Smooth muscle cell (in vitro differentiated cells): ENCODE results near the gene GATD1. TPM values are rescaled to one million over a fixed set of nuclear protein-coding genes. Genes with fewer than 3 reads are reported as not detected.
A peak's percentile ranks its signal among the peaks of the same experiment; 100 is the strongest.

Source experiments
- DNase-seq: peaks from one replicate; lab custom pipeline; 2025; ENCODE audit not compliant: unreplicated experiment; lab: John Stamatoyannopoulos, UW
- H2AFZ ChIP-seq: fragments of 200-600 bp; sonication (generic); 2 replicates; pipeline ENCODE4 v1.6.0; 2016; ENCODE audit warnings: antibody characterized with exemption, low read depth, mild to moderate bottlenecking
- H3F3A ChIP-seq: fragments of 200-600 bp; sonication (generic); 2 replicates; pipeline ENCODE4 v1.6.0; 2017; ENCODE audit warnings: antibody characterized with exemption, low read depth
- H3K27ac ChIP-seq: fragments of 200-600 bp; sonication (generic); 2 replicates; pipeline ENCODE4 v1.5.1; 2016; ENCODE audit warnings: low read depth, mild to moderate bottlenecking
- H3K27me3 ChIP-seq: fragments of 200-600 bp; sonication (generic); 2 replicates; pipeline ENCODE4 v1.6.1; 2016; ENCODE audit warnings: low read depth, mild to moderate bottlenecking
- H3K36me3 ChIP-seq: fragments of 200-600 bp; sonication (generic); 2 replicates; pipeline ENCODE4 v1.5.1; 2016; ENCODE audit warnings: low read depth
- H3K4me1 ChIP-seq: fragments of 200-600 bp; sonication (generic); 2 replicates; pipeline ENCODE4 v1.5.1; 2016; ENCODE audit warnings: low read depth
- H3K4me2 ChIP-seq: fragments of 200-600 bp; sonication (generic); 2 replicates; pipeline ENCODE4 v1.6.0; 2016; ENCODE audit warnings: mild to moderate bottlenecking
- H3K4me3 ChIP-seq: fragments of 200-600 bp; sonication (generic); 2 replicates; pipeline ENCODE4 v1.5.1; 2016; ENCODE audit warnings: mild to moderate bottlenecking
- H3K79me2 ChIP-seq: fragments of 200-600 bp; sonication (generic); 2 replicates; pipeline ENCODE4 v1.6.0; 2016; ENCODE audit warnings: low read depth, mild to moderate bottlenecking
- H3K9ac ChIP-seq: fragments of 200-600 bp; sonication (generic); 2 replicates; pipeline ENCODE4 v1.6.0; 2016; ENCODE audit warnings: low read depth
- H3K9me3 ChIP-seq: fragments of 200-600 bp; sonication (generic); replicated peaks from 2 replicates; pipeline ENCODE4 v1.5.1; 2016; ENCODE audit warnings: low read depth
- H4K20me1 ChIP-seq: fragments of 200-600 bp; sonication (generic); 2 replicates; pipeline ENCODE4 v1.6.0; 2016; ENCODE audit warnings: low read depth
- WGBS: methylation state at CpG from one replicate; pipeline ENCODE4 v1.1.7; 2016; ENCODE audit warnings: low lambda C conversion rate; 5-methylcytosine and 5-hydroxymethylcytosine counted together
- polyA plus RNA-seq: library from polyadenylated mRNA; unstranded; fragments of >200 nt; fragmentation: Nextera tagmentation; extraction: Ambion mirVana; gene quantifications from 2 replicates; pipeline ENCODE4 v1.2.1, GENCODE V29; 2016
- total RNA-seq: library from RNA; depleted of rRNA; stranded (reverse); fragments of >200 nt; gene quantifications from 2 replicates; pipeline ENCODE4 v1.2.3, GENCODE V29; 2014
- TF ChIP-seq, protein P1 (sequence below): fragments of 200-600 bp; sonication (generic); IDR thresholded peaks from 2 replicates; pipeline ENCODE4 v1.5.1; 2017; ENCODE audit warnings: borderline replicate concordance, mild to moderate bottlenecking, antibody characterized with exemption; ENCODE audit not compliant: insufficient read depth, poor library complexity, severe bottlenecking

Gene GATD1
- total and polyA plus RNA-seq, 2 experiments from 2014 or later = 11.7 to 12.9 TPM

DNA sequence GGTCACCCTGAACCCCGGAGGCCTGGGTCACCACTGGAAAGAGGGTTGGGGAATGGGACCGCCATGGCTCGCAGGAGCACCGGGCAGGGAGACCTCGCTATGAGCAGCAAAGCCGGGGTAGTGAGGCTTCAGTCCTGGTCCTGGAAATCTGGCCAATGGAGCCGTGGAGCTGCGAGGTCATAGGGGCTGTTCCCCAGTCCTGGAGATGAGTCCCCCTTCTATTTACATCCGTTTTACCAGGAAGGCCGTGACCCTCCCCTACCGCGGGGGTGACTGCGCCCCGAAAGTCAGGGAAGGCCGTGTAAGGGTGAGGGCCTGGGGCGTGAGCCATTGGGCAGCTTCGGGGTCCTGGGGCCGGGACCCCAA is 27.3 kb upstream of the GATD1 start:
- Histone ChIP-seq H3K36me3 (no peaks in the 10 kb centered on the region), H3K9me3 (no peaks in the 10 kb centered on the region), H2AFZ (no peak overlapping the region), H4K20me1 (no peaks in the 10 kb centered on the region), H3K4me1 (peaks cover 16% of the 10 kb centered on the region), H3K27me3 (no peaks in the 10 kb centered on the region), H3F3A (no peaks in the 10 kb centered on the region), H3K9ac (no peak overlapping the region), H3K4me3 (peak overlapping the region; percentile 76), H3K79me2 (peaks cover 16% of the 10 kb centered on the region), H3K4me2 (peak overlapping the region; percentile 98), H3K27ac (no peak overlapping the region)
- TF ChIP-seq, protein P1, sequence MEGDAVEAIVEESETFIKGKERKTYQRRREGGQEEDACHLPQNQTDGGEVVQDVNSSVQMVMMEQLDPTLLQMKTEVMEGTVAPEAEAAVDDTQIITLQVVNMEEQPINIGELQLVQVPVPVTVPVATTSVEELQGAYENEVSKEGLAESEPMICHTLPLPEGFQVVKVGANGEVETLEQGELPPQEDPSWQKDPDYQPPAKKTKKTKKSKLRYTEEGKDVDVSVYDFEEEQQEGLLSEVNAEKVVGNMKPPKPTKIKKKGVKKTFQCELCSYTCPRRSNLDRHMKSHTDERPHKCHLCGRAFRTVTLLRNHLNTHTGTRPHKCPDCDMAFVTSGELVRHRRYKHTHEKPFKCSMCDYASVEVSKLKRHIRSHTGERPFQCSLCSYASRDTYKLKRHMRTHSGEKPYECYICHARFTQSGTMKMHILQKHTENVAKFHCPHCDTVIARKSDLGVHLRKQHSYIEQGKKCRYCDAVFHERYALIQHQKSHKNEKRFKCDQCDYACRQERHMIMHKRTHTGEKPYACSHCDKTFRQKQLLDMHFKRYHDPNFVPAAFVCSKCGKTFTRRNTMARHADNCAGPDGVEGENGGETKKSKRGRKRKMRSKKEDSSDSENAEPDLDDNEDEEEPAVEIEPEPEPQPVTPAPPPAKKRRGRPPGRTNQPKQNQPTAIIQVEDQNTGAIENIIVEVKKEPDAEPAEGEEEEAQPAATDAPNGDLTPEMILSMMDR = no peak
- DNase-seq = no peak
- 44% methylated on average over 16 of the region's 18 CpGs for WGBS

DNA sequence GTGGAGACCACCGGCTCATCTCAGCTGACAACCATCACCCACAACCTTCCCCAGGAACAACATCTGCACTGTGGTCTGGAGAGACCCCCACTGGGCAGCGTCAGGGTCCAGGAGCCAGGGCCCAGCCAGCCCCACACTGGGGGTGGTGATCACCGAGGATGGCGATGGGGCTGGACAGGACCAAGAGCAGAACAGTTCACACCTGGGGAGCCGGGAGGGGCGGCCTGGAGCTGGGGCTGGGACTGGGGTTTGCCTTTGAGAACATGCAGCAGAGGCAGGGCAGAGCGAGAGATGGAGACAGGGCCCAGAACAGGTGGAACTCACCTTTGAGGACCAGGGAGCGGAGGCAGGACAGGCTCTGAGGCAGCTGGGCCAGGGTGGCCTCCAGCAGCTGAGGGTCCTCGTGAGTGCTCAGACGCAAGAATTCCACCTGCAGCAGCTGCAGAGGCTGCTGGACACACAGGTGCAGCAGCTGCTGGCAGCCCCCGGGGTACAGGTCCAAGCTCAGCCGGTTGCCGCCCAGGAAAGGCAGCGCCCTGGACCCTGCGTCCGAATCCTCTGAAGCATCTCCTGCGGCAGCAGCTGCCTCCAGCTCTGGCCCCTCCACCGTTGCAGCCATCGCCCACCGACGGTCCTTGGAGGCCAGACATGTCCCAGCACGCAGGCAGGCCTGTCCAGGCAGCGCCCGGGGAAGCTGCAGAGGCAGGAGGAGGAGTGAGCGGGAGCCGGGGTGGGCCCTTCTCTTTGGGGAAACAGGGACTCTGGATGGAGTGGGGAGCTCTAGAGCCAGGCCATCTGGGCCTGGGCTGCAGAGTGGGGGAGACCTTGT is 26.7 kb upstream of the GATD1 start:
- no peak overlapping the region for H2AFZ ChIP-seq
- H3K9me3 ChIP-seq = no peaks in the 10 kb centered on the region
- H3K4me2 ChIP-seq = peak overlapping the region; percentile 98
- peak overlapping the region; percentile 76 for H3K4me3 ChIP-seq
- no peaks in the 10 kb centered on the region for H4K20me1 ChIP-seq
- H3K79me2 ChIP-seq = peaks cover 16% of the 10 kb centered on the region
- H3K9ac ChIP-seq = no peak overlapping the region
- H3K27ac ChIP-seq = no peak overlapping the region
- no peak for DNase-seq
- no peaks in the 10 kb centered on the region for H3K36me3 ChIP-seq
- H3F3A ChIP-seq = no peaks in the 10 kb centered on the region
- 77% methylated on average over 26 of the region's 26 CpGs for WGBS
- no peaks in the 10 kb centered on the region for H3K27me3 ChIP-seq
- TF ChIP-seq, protein P1 = no peak
- peaks cover 16% of the 10 kb centered on the region for H3K4me1 ChIP-seq

DNA sequence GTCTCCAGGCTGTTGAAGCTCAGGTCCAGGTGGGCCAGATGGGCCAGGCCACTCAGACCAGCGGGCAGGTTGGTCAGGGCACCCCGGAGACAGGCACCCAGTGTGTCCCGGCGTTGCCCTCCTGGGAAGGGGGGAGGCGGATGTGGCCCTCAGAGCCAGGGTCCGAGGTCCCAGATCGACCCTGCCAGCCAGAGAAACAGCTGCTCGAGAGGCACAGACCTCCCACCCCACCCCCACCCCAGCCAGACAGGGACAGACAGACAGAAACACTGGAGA is 26.1 kb upstream of the GATD1 start:
- Histone ChIP-seq H3K9ac (no peak overlapping the region), H2AFZ (no peak overlapping the region), H3K4me3 (no peak overlapping the region)

More for the DNA sequence above, 26.1 kb upstream of the GATD1 start:
- 98% methylated on average over 8 of the region's 8 CpGs for WGBS
- H3K4me1 ChIP-seq = peaks cover 12% of the 10 kb centered on the region
- H3K27me3 ChIP-seq = no peaks in the 10 kb centered on the region
- H3K27ac ChIP-seq = no peak overlapping the region
- H3K9me3 ChIP-seq = no peaks in the 10 kb centered on the region
- H3K4me2 ChIP-seq = peak overlapping the region; percentile 98
- H3K36me3 ChIP-seq = no peaks in the 10 kb centered on the region
- H3K79me2 ChIP-seq = peaks cover 11% of the 10 kb centered on the region
- no peak for DNase-seq
- TF ChIP-seq, protein P1 = no peak
- H3F3A ChIP-seq = no peaks in the 10 kb centered on the region
- H4K20me1 ChIP-seq = no peaks in the 10 kb centered on the region
